Mesothelial cell of epicardium (in vitro differentiated cells): Measurements from ENCODE around the gene ASPSCR1. TPM values are rescaled to one million over a fixed set of nuclear protein-coding genes. Genes with fewer than 3 reads are reported as not detected.

Source experiments
- DNase-seq, 2 experiments: peaks; one replicate each; pipeline ENCODE4 v3.0.0; 2021; ENCODE audit warnings: low spot score in 2 of 2; ENCODE audit not compliant: unreplicated experiment in 2 of 2
- H3K27ac Mint-ChIP-seq: 2 replicates; pipeline ENCODE4 v1.8.0; 2021; ENCODE audit warnings: mixed read lengths
- H3K27me3 Mint-ChIP-seq: 2 replicates; pipeline ENCODE4 v1.8.0; 2021; ENCODE audit warnings: low read depth, mixed read lengths
- H3K36me3 Mint-ChIP-seq: 2 replicates; pipeline ENCODE4 v1.8.0; 2021; ENCODE audit warnings: mixed read lengths
- H3K4me1 Mint-ChIP-seq: 2 replicates; pipeline ENCODE4 v1.8.0; 2021; ENCODE audit warnings: mixed read lengths
- H3K4me3 Mint-ChIP-seq: 2 replicates; pipeline ENCODE4 v1.8.0; 2021; ENCODE audit warnings: mild to moderate bottlenecking, moderate library complexity, mixed read lengths
- H3K9me3 Mint-ChIP-seq: 2 replicates; pipeline ENCODE4 v1.8.0; 2021; ENCODE audit warnings: mixed read lengths
- CTCF ChIP-seq: fragments of 200-600 bp; sonication (generic); IDR thresholded peaks from one replicate; pipeline ENCODE4 v1.5.0; 2021; ENCODE audit warnings: antibody characterized with exemption; ENCODE audit not compliant: unreplicated experiment
- total RNA-seq: library from RNA; stranded (reverse); gene quantifications from 3 replicates; pipeline ENCODE4 v1.2.1, GENCODE V29; 2021

Gene ASPSCR1
- total RNA-seq, 1 donor from 2014 or later = 50.5 TPM

- peak overlapping the region; percentile 55 for H3K4me3 Mint-ChIP-seq
- peaks cover 5% of the 10 kb centered on the region for H3K36me3 Mint-ChIP-seq
- peaks cover 8% of the 10 kb centered on the region for H3K4me1 Mint-ChIP-seq
- H3K9me3 Mint-ChIP-seq = no peaks in the 10 kb centered on the region
- H3K27me3 Mint-ChIP-seq = no peaks in the 10 kb centered on the region
- DNase-seq = no peak
- TF ChIP-seq CTCF = no peak
- H3K27ac Mint-ChIP-seq = no peak overlapping the region
Measured at GRCh38 chr17:82029990-82030469, 52.6 kb downstream of the ASPSCR1 start.

- Mint-ChIP-seq H3K4me1 (peaks cover 13% of the 10 kb centered on the region), H3K9me3 (no peaks in the 10 kb centered on the region), H3K4me3 (peak overlapping the region; percentile 80), H3K27ac (peak overlapping the region; percentile 76), H3K27me3 (no peaks in the 10 kb centered on the region), H3K36me3 (peaks cover 8% of the 10 kb centered on the region)
- DNase-seq = peak; percentile 83 to 93
- TF ChIP-seq CTCF = peak; percentile 89
Measured at GRCh38 chr17:82030470-82031302, 53.3 kb downstream of the ASPSCR1 start.

DNA sequence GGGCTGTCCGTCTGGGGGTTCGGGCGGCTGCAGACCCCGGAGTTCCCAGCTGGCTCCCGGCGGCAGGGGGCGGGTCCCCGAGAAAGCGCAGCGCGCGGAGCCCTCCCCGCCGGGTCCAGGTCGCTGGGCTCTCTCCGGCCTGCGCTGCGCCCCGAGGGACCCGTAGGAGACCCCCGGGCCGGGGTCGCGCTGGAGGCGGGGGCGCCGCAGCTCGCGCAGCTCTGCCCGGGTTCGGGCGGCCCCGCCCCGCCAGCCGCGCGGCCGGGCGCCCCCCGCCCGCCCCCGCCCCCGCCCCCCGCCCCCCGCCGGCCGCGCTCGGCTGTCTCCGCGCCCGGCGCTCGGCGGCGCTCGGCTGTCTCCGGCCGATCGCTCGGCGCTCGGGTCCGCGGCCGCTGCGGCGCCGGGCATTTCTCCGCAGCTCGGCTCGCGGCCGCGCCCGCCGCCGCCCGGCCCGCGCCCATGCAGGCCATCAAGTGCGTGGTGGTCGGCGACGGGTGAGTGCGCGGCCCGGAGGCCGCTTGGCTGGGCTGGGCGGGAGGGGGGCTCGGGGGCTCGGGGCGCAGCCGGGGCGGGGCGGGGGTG is 54.0 kb downstream of the ASPSCR1 start, which contains the start of gene RAC3:
TSS of gene RAC3 (plus strand) at position 376 of the 582 bp plus-strand sequence. CDS start at position 460, 84 bp downstream.
- Mint-ChIP-seq H3K27ac (peak within 1 kb of the TSS; percentile 76), H3K4me3 (peak within 1 kb of the TSS; percentile 80), H3K9me3 (no peaks in the 10 kb centered on the region), H3K36me3 (peaks cover 8% of the 10 kb centered on the region), H3K27me3 (no peaks in the 10 kb centered on the region), H3K4me1 (peaks cover 14% of the 10 kb centered on the region)
- DNase-seq = no peak
- no peak for TF ChIP-seq CTCF

DNA sequence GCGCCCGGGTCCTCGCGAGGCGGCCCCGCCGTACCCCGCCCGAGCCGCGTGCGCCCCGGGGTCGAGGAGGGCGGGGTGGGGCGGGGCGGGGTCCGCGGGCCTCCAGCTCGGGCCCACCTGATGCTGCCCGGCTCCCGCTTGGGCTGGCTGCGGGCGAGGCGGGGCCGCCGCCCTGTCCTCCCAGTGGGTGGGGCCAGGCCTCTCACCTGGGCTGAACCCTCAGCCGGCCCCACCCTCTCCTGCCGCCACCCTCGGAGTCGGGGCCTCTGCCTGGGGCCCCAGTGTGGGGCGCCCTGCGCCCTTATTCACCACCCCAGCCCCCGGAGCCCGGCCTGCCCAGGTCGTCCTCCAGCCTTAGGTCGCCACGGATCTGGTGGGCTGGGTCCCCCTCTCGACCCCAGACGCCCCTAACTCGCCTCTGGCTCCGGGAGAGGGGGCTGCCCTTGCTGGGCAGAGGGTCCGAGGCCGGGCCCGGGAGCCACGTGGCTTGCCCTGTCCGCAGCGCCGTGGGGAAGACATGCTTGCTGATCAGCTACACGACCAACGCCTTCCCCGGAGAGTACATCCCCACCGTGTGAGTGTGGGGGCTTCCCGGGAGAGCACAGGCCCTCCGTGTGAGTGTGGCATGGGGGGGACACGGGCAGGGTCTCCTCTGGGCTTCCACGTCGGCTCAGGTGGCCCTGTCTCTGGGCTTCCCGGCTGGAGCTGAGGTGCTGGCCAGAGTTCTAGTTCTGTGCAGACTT is 54.6 kb downstream of the ASPSCR1 start:
- no peak for DNase-seq
- H3K27me3 Mint-ChIP-seq = no peaks in the 10 kb centered on the region
- H3K4me1 Mint-ChIP-seq = peaks cover 16% of the 10 kb centered on the region
- peak overlapping the region; percentile 66 for H3K4me3 Mint-ChIP-seq
- no peak for TF ChIP-seq CTCF
- H3K27ac Mint-ChIP-seq = no peak overlapping the region
- H3K36me3 Mint-ChIP-seq = peaks cover 7% of the 10 kb centered on the region
- no peaks in the 10 kb centered on the region for H3K9me3 Mint-ChIP-seq

GRCh38 chr17:82033359-82034085 is 56.1 kb downstream of the ASPSCR1 start:
- no peaks in the 10 kb centered on the region for H3K9me3 Mint-ChIP-seq
- H3K4me1 Mint-ChIP-seq = peaks cover 21% of the 10 kb centered on the region
- H3K27ac Mint-ChIP-seq = no peak overlapping the region
- H3K4me3 Mint-ChIP-seq = peak overlapping the region; percentile 66
- DNase-seq = no peak
- no peak for TF ChIP-seq CTCF
- no peaks in the 10 kb centered on the region for H3K27me3 Mint-ChIP-seq
- peaks cover 5% of the 10 kb centered on the region for H3K36me3 Mint-ChIP-seq
